ENCODE measurements around the gene FLT4.

The FLT4 gene

DNA sequence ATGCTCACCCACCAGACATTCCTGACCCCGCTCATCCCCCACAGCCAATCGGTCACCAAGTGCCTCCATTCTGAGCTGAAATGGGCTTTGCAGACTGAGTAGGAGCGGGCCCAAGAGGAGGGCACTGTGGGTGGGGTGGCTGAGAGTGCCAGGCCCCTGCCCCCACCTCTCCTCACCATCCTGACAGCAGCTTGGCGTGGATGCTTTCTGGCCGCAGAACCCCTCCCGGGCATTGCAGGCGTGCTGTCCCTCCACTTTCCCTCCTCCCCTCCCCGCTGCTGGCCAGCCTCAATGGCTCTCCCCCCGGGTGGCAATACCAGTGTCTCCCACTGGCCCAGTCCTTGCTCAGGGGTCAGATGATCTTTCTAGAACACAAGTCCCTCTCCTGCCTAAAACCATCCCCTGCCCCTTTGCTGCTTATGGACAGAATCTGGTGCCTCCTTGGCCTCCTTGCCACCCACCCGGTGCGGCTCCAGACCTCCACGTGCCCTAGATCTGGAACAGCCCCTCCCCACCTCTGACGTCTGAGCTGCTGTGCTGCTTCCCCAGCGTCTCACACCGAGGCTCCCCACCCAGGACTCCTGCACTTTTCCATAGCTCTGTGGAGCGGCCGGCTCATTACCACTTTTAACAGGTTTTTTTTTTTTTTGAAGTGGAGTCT is 6.1 kb downstream of the FLT4 start:
- Mint-ChIP-seq H3K27me3 (ENCODE audit: low read depth) (peaks cover 22% of the 10 kb centered on the region), H3K9me3 (no peaks in the 10 kb centered on the region), H3K27ac (no peak overlapping the region), H3K4me3 (no peak overlapping the region), H3K4me1 (ENCODE audit: low read depth) (no peaks in the 10 kb centered on the region), H3K36me3 (ENCODE audit: low read depth) (no peaks in the 10 kb centered on the region)
- DNase-seq (ENCODE audit: low spot score): no peak

GRCh38 chr5:180642779-180643178 is 6.6 kb downstream of the FLT4 start:
- Mint-ChIP-seq H3K9me3 (no peaks in the 10 kb centered on the region), H3K27me3 (ENCODE audit: low read depth) (peaks cover 17% of the 10 kb centered on the region), H3K4me1 (ENCODE audit: low read depth) (no peaks in the 10 kb centered on the region), H3K4me3 (no peak overlapping the region), H3K27ac (no peak overlapping the region), H3K36me3 (ENCODE audit: low read depth) (no peaks in the 10 kb centered on the region)
- no peak for DNase-seq (ENCODE audit: low spot score)

DNA sequence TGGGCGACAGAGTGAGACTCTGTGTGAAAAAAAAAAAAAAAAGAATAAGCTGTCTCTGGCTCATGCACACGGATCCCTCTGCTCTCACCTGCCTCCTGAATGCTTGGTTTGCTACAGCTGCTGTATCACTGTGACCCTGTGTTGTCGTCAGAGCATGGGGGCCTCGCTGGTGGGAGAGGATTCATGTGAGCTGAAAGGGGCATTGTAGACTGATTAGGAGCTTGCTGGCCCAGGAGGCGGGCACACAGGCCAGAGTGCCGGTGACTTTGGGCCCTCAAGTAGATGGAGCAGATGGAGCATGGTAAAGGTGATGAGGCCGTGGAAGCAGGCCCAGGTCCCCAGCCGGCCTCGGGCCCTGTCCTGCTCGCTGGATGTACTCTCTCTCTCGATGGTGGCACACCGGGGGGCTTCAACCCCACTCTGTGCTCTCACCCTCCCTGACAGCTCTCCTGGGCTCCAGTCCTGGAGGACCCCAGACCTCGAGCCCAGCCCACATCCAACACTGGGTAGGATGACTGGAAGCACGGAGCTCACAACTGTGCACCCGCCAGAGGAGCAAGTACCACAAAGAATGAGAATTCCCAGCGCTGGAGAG is 7.1 kb downstream of the FLT4 start:
- Mint-ChIP-seq H3K4me1 (ENCODE audit: low read depth) (no peaks in the 10 kb centered on the region), H3K27ac (no peak overlapping the region), H3K4me3 (no peak overlapping the region), H3K9me3 (no peaks in the 10 kb centered on the region), H3K27me3 (ENCODE audit: low read depth) (peaks cover 12% of the 10 kb centered on the region), H3K36me3 (ENCODE audit: low read depth) (no peaks in the 10 kb centered on the region)
- DNase-seq (ENCODE audit: low spot score): no peak

DNA sequence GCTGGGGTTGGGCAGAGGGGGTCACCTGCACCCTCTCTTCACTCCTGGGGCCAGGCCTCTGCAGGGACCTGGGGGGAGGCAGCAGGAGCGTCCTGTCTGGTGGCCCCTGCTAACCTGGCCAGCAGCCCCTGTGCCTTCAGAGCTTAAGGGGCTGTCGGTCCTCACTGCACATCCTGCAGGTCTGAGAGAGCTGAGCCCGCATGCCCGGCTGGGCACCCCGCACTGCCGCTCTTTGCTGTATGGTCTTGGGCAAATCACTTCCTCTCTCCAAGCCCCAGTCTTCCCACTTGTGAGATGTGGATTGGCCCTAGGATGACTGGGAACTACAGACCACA is 7.9 kb downstream of the FLT4 start:
- no peaks in the 10 kb centered on the region for H3K9me3 Mint-ChIP-seq
- no peak overlapping the region for H3K27ac Mint-ChIP-seq
- no peaks in the 10 kb centered on the region for H3K4me1 Mint-ChIP-seq (ENCODE audit: low read depth)
- no peaks in the 10 kb centered on the region for H3K36me3 Mint-ChIP-seq (ENCODE audit: low read depth)
- no peak for DNase-seq (ENCODE audit: low spot score)
- H3K27me3 Mint-ChIP-seq (ENCODE audit: low read depth): peaks cover 10% of the 10 kb centered on the region
- H3K4me3 Mint-ChIP-seq: no peak overlapping the region

- Mint-ChIP-seq H3K9me3 (no peaks in the 10 kb centered on the region), H3K36me3 (ENCODE audit: low read depth) (no peaks in the 10 kb centered on the region), H3K4me1 (ENCODE audit: low read depth) (no peaks in the 10 kb centered on the region), H3K27ac (no peak overlapping the region), H3K27me3 (ENCODE audit: low read depth) (peaks cover 6% of the 10 kb centered on the region), H3K4me3 (no peak overlapping the region)
- DNase-seq (ENCODE audit: low spot score): no peak
These were observed 8.4 kb downstream of the FLT4 start for GRCh38 chr5:180640861-180641565.

DNA sequence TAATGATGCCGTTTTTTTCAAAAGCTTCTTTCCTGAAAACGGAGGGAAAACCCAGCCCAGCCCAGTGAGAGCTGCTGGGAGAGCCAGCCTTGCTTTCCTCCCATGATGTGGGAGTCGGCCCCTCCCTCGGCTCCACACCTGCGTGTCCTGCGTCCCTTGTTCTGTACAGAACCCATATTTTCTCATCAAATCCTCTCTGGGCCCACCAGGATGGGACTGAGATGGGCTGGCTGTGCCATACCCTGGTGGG is 8.9 kb downstream of the FLT4 start:
- no peaks in the 10 kb centered on the region for H3K9me3 Mint-ChIP-seq
- H3K27me3 Mint-ChIP-seq (ENCODE audit: low read depth): peaks cover 4% of the 10 kb centered on the region
- no peak overlapping the region for H3K4me3 Mint-ChIP-seq
- DNase-seq (ENCODE audit: low spot score): no peak
- H3K4me1 Mint-ChIP-seq (ENCODE audit: low read depth): no peaks in the 10 kb centered on the region
- H3K27ac Mint-ChIP-seq: no peak overlapping the region
- no peaks in the 10 kb centered on the region for H3K36me3 Mint-ChIP-seq (ENCODE audit: low read depth)

DNA sequence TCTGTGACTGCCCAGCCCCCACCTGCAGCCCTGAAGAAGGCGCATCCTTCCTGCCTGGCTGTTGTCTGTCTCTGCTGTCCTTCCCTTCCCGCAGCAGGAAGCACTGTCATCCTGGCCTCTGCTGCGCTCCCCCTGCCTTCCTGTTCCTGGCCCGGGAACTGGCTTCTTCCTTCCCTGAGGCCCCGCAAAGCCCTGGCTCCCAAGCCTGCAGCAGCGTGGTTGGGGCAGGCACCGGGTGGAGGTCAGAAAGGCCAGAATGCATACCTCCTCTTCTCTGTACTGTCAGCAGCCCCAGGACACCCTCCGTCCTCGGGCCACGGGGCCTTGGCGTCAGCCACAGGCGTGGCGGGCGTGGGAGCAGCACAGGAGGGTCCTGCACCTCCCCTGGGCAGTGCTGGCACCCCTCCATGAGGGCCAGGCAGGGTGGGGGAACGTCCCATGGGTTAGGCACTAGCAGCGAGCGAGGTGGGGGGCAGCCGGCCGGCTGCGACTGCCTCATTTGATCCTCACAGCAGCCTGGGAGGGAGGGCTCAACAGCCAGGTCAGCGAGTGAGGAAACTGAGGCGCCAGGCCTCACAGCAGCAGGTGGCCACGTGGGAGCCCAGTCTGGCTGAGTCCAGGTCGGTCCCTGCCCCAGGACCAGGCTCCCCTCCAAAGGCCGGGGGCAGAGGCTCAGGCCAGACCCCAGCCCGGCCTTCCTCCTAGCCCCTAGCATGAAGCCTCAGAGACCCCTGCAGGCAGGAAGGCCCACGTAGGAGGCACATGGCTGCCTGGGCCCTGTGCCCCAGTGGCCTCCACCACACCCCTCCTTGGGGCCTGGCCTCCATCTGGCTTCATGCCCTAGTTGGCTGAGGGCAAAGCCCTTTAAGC is 9.4 kb downstream of the FLT4 start:
- no peak for DNase-seq (ENCODE audit: low spot score)
- Mint-ChIP-seq H3K36me3 (ENCODE audit: low read depth) (no peaks in the 10 kb centered on the region), H3K4me1 (ENCODE audit: low read depth) (no peaks in the 10 kb centered on the region), H3K4me3 (no peak overlapping the region), H3K27me3 (ENCODE audit: low read depth) (peaks cover 3% of the 10 kb centered on the region), H3K9me3 (no peaks in the 10 kb centered on the region), H3K27ac (no peak overlapping the region)

DNA sequence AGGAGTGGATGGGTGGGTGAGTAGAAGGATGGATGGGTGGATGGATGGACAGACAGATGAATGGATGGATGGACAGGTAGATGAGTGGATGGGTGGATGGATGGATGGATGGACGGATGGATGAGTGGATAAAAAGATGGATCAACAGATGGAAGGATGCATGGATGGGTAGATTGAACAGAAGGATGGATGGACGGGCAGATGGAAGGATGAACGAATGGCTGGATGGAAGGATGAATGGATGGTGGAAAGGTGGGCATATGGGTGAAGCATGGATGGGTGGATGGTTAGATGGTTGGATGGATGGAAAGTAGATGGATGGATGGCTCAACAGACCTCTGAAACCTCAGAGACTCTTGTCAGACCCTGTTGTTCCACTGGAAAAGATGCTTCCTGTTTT is 10.1 kb downstream of the FLT4 start:
- H3K4me1 Mint-ChIP-seq (ENCODE audit: low read depth): no peaks in the 10 kb centered on the region
- H3K27ac Mint-ChIP-seq: no peak overlapping the region
- no peaks in the 10 kb centered on the region for H3K9me3 Mint-ChIP-seq
- H3K36me3 Mint-ChIP-seq (ENCODE audit: low read depth): no peaks in the 10 kb centered on the region
- H3K27me3 Mint-ChIP-seq (ENCODE audit: low read depth): peaks cover 2% of the 10 kb centered on the region
- no peak overlapping the region for H3K4me3 Mint-ChIP-seq
- DNase-seq (ENCODE audit: low spot score): no peak

DNA sequence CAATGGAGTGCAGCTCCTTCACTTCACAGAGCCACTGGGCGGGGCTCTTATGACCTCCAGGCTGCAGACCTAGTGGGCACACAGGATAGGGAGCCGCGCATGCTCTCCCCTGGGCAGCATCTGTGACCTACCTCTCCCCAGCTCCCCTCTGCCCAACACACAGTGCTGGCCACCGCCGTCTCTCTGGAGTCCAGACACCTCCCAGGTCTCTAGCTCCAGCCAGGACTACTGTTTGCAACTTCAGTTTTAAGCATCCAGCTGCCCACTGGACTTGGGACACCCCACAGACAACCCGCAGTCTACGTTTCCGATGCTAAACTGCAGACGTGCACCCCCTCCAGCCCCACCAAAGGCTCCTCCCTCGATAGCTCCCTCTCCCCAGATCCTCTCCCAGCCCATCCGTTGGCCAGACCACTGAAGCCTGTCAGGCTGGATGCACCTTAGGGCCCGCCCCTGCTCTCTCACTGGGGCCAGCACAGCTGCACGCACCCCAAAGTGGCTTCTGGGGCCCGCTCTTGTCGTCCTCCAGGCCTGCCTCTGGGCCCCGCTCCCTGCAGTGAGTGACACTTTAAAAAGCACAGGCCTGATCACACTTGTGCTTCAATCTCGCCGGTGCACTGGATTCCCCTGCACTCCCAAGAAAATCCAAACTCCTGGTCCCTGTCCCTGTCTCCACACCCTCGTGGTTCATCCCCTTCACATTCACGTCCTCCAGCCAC is 11.3 kb downstream of the FLT4 start:
- DNase-seq (ENCODE audit: low spot score): no peak
- H3K9me3 Mint-ChIP-seq: no peaks in the 10 kb centered on the region
- H3K4me1 Mint-ChIP-seq (ENCODE audit: low read depth): no peaks in the 10 kb centered on the region
- H3K36me3 Mint-ChIP-seq (ENCODE audit: low read depth): no peaks in the 10 kb centered on the region
- H3K27ac Mint-ChIP-seq: no peak overlapping the region
- H3K4me3 Mint-ChIP-seq: no peak overlapping the region
- H3K27me3 Mint-ChIP-seq (ENCODE audit: low read depth): no peaks in the 10 kb centered on the region

GRCh38 chr5:180636403-180637075 is 12.9 kb downstream of the FLT4 start:
- Mint-ChIP-seq H3K4me1 (ENCODE audit: low read depth) (no peaks in the 10 kb centered on the region), H3K27me3 (ENCODE audit: low read depth) (no peaks in the 10 kb centered on the region), H3K36me3 (ENCODE audit: low read depth) (no peaks in the 10 kb centered on the region), H3K9me3 (no peaks in the 10 kb centered on the region), H3K4me3 (no peak overlapping the region), H3K27ac (no peak overlapping the region)
- DNase-seq (ENCODE audit: low spot score): no peak

DNA sequence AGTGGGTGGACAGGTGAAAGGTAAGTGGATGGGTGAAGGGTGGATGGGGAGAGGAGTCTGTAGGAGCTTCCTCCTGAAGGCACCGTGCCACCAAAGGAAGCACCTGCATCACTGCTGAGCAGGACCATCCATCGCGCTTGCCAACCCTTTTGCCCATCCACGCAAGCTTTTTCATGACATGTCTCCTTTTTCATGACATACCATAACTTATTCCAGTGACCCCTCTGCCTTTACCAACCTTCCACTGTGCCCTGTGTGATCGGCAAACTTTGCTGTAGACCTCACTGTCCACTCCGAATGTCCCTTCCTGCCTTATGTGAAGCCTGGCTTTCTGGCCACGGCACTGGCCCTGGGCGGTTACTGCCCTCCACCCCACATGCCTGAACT is 13.4 kb downstream of the FLT4 start:
- H3K27ac Mint-ChIP-seq: no peak overlapping the region

DNA sequence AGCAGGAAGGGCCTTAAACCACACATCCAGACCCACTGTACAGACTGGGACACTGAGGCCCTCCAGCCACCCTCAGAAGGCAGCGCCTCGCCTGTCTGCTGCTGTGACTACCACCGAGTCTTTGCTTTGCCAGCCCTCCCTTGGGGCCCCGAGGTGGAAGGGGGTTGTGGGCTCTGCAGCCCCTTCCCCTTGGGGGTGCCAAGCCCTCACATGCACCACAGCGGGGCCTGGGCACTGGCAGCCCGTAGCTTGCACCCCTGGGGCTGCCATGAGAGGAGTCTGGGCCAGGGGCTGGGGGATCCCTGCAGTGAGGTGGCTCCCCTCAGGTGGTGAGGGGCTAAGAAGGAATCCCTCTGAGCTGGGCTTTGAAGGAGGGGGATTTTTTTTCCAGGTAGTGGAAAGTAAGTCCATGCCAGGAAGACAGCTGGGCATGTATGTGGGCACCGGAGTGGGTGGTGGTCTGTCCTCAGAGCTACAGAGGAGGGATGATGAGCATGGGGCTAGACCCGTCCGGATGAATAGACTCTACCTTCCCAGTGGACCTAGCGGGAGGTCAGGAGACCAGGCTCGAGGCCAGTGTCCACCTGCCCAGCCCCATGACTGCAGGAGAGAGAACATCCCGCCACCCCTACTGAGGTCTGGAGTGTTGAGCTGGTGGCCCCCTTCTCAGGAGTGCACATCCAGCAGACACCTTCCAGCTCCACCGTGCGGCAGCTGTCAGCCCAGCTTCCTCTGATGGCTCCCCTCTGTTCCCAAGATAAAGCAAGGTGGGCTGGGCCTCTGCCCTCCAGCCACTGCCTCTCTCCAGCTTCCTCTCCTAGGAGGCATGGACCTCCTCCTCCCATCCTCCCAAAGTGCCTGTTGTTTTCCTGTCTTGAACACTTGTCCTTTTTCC is 15.9 kb downstream of the FLT4 start:
- no peaks in the 10 kb centered on the region for H3K36me3 Mint-ChIP-seq (ENCODE audit: low read depth)
- no peak overlapping the region for H3K27ac Mint-ChIP-seq
- no peaks in the 10 kb centered on the region for H3K27me3 Mint-ChIP-seq (ENCODE audit: low read depth)
- H3K9me3 Mint-ChIP-seq: no peaks in the 10 kb centered on the region
- H3K4me1 Mint-ChIP-seq (ENCODE audit: low read depth): no peaks in the 10 kb centered on the region
- no peak overlapping the region for H3K4me3 Mint-ChIP-seq
- no peak for DNase-seq (ENCODE audit: low spot score)

More for the DNA sequence above, 13.4 kb downstream of the FLT4 start:
- Mint-ChIP-seq H3K27me3 (ENCODE audit: low read depth) (no peaks in the 10 kb centered on the region), H3K4me3 (no peak overlapping the region), H3K36me3 (ENCODE audit: low read depth) (no peaks in the 10 kb centered on the region), H3K4me1 (ENCODE audit: low read depth) (no peaks in the 10 kb centered on the region), H3K9me3 (no peaks in the 10 kb centered on the region)
- DNase-seq (ENCODE audit: low spot score): no peak

GRCh38 chr5:180632768-180633167 is 16.6 kb downstream of the FLT4 start:
- no peaks in the 10 kb centered on the region for H3K36me3 Mint-ChIP-seq (ENCODE audit: low read depth)

More at GRCh38 chr5:180632768-180633167, 16.6 kb downstream of the FLT4 start:
- Mint-ChIP-seq H3K27me3 (ENCODE audit: low read depth) (no peaks in the 10 kb centered on the region), H3K27ac (no peak overlapping the region), H3K9me3 (no peaks in the 10 kb centered on the region), H3K4me1 (ENCODE audit: low read depth) (no peaks in the 10 kb centered on the region), H3K4me3 (no peak overlapping the region)
- DNase-seq (ENCODE audit: low spot score): no peak
